Measurements from ENCODE around the gene LRIG2. TPM values are rescaled to one million over a fixed set of nuclear protein-coding genes. Genes with fewer than 3 reads are reported as not detected.

The LRIG2 gene
- total and polyA plus RNA-seq, 9 of the 15 experiments (the other 6 are each of a cell fraction or from before 2014, with no cell fraction given): 1.8 to 28.1 (median 11.5) TPM

DNA sequence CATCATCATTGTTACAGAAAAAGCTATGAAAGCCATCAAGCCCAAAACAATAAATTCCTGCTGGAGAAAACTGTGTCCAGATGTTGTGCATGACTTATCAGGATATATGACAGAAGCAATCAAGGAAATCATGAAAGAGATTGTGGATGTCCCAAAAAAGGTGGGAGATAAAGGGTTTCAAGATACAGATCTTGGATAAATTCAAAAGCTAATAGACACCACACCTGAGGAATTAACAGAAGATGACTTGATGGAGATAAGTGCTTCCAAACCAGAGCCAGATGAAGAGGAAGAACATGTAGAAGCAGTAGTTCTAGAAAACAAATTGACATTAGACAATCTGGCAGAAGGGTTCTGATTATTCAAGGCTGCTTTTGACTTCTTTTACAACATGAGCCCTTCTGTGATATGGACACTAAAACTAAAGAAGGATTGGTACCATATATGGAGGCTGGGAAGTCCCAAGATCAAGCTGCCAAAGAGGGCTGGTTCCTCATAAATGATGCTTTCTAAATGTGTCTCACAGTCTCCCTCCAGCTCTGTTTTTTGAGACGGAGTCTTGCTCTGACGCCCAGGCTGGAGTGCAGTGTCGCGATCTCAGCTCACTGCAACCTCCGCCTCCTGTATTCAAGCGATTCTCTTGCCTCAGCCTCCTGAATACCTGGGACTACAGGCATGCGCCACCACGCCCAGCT is 32.1 kb upstream of the LRIG2 start:
- intact Hi-C loops (cut with micrococcal nuclease): loop anchor here (5.0 kb wide), 1 partner anchor 649 kb away; no protein-coding TSS in a partner anchor
- ChIA-PET POLR2A (interaction anchor here (0.7 to 3.0 kb wide), 12 partner anchors 14 to 162 kb away, joined by 3 to 14 read pairs (median 3); partner anchors contain the start of gene LRIG2), CTCF (ENCODE audit: low intra/inter-chr PET ratio) (interaction anchor here (3.1 kb wide), 1 partner anchor 160 kb away, joined by 70 read pairs; no protein-coding TSS in a partner anchor)
- Histone ChIP-seq H3K36me3 (ENCODE audit: control insufficient read depth, insufficient read depth, low read length) (no peaks in the 10 kb centered on the region), H4K20me1 (replicated peaks; ENCODE audit: control insufficient read depth, insufficient read depth, low read length) (no peaks in the 10 kb centered on the region), H3K9me3 (replicated peaks; ENCODE audit: control insufficient read depth, insufficient read depth, low read depth, low read length) (no peaks in the 10 kb centered on the region), H3K4me2 (ENCODE audit: insufficient read depth, low read length) (no peak overlapping the region), H3K27ac (ENCODE audit: extremely low read depth, low read depth, low read length) (no peak overlapping the region), H3K27me3 (ENCODE audit: control insufficient read depth in 2 of 2, insufficient read depth in 2 of 2, low read length in 2 of 2) (no peaks in the 10 kb centered on the region), H3K79me2 (ENCODE audit: control insufficient read depth, insufficient read depth, low read length) (no peaks in the 10 kb centered on the region), H3K9me1 (ENCODE audit: control insufficient read depth, insufficient read depth, low read length) (no peaks in the 10 kb centered on the region), H3K4me3 (no peak overlapping the region), H2AFZ (ENCODE audit: low read depth, low read length) (no peak overlapping the region), H3K4me1 (replicated peaks in 1 of 2; ENCODE audit: control insufficient read depth in 2 of 2, insufficient read depth in 2 of 2, low read length in 2 of 2) (peaks cover 18 to 45% of the 10 kb centered on the region in 2 experiments), H3K9ac (ENCODE audit: insufficient read depth in 1 of 2, low read depth in 2 of 2, low read length in 2 of 2) (no peak overlapping the region)
- in situ Hi-C loops (cut with MboI): loop anchor here (5.0 kb wide), 4 partner anchors 84 to 324 kb away; partner anchors contain the start of genes PPM1J and SLC16A1
- no peak for ATAC-seq
- no peak for DNase-seq (ENCODE audit: extremely low read depth in 1 of 4, low spot score in 3 of 4)
- TF ChIP-seq GMEB1 (CRISPR knock-in tag; IDR thresholded peaks at IDR 0.05) (no peak), CSDE1 (IDR thresholded peaks at IDR 0.05) (0 out of 4 replicates have a peak, but pooled peaks of 1 of the 2 experiments have one; percentile 30), MAZ (CRISPR knock-in tag; conservative IDR thresholded peaks at IDR 0.05 in 1 of 2, IDR thresholded peaks at IDR 0.05 in 1 of 2) (0 out of 4 replicates have a peak, but pooled peaks of 1 of the 2 experiments have one; percentile 5)
- FAIRE-seq: no peak
- BruUV-seq (replicated peaks): no TSS peak
- 62% methylated on average over 8 of the region's 8 CpGs for WGBS (ENCODE audit: insufficient coverage, low coverage, missing lambda C conversion rate)
